ENCODE measurements around the gene TRIM24.
"Not testable (repeated sequence)": the region's sequence is repeated elsewhere in the genome, so short reads cannot be mapped to it uniquely, and the experiment has no call there.

The TRIM24 gene

DNA sequence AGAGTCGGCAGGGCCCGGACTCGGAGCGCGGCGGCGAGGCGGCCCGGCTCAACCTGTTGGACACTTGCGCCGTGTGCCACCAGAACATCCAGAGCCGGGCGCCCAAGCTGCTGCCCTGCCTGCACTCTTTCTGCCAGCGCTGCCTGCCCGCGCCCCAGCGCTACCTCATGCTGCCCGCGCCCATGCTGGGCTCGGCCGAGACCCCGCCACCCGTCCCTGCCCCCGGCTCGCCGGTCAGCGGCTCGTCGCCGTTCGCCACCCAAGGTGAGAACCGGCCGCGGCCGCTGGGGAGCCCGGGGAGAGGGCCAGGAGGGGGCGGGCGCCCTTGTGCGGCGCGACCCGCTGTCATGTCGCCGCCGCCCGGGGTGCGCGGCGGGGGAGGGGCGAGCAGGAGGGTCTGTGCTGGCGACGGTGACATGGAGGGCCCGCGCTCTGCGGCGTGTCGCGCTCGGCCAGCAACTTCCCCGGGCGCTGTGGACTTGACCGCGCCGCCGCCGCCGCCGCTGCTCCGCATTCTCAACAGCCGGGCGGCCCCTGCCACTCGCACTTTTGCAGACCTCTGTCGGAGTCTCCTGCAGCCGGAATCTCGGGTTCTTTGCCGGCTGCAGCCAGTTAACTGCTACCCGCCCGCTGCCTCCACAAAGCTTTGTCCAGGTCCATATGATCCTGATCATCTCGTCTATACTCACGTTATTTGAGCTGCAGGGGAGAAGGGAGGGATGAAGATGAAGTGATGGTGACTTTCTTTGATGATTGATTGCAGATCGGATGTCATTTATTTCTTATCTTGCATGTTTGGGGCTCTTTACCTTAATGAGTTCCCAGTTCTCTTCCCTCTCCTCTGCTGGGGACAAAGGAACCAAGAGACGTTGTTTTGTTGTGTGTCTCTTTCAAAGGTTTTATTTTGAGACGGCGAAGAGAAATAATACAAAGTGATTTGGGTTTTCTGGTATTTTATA is 869 bp downstream of the TRIM24 start:
- DNase-seq, result peak; percentile 24

DNA sequence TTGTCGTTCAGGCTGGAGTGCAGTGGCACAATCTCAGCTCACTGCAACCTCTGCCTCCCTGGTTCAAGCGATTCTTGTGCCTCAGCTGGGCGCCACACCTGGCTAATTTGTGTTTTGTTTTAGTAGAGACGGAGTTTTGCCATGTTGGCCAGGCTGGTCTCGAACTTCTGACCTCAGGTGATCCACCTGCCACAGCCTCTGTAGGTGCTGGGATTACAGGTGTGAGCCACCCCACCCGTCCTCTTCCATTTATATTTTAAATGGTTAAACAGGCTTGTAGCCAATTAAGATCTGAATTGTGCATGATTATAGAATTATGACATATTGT is 3.2 kb downstream of the TRIM24 start:
- DNase-seq, result not testable (repeated sequence)

DNA sequence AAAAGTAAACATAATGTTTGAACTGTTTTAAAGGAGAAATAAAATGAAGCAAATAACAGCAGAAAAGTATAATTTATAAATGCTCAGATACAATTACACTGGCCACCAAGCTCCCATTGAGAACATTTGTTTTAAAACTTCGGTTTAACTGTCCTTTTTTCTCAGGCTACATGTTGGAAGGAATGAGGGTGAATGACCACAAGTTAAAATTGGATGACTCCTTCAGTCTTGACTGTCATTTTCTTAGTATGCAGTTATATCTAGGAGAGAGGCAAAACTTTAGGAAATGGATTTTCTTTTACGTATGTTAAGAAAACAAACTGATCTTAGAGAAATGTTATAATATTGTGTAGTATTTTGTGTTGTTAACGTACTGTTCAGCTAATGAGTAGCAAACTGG is 5.0 kb downstream of the TRIM24 start:
- DNase-seq, result no peak

DNA sequence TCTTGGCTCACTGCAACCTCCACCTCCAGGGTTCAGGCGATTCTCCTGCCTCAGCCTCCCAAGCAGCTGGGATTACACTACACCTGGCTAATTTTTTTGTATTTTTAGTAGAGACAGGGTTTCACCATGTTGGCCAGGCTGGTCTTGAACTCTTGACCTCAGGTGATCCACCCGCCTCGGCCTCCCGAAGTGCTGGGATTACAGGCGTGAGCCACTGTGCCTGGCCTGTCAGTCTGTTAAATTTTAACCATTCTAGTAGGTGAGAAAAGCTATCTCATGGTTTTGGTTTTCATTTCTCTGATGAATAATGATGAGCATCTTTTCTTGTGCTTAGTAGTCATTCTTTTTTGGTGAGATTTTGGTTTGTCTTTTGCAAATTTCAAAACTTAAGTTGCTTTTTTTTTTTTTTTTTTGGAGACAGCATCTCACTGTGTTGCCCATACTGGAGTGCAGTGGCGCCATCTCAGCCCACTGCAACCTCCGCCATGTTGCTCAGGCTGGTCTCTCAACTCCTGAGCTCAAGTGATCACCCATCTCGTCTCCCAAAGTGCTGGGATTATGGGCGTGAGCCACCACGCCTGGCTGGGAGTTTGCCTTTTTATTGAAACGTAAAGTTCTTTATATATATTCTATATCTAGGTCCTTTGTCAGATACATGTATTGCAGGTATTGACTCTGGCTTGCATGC is 6.2 kb downstream of the TRIM24 start:
- not testable (repeated sequence) for DNase-seq

DNA sequence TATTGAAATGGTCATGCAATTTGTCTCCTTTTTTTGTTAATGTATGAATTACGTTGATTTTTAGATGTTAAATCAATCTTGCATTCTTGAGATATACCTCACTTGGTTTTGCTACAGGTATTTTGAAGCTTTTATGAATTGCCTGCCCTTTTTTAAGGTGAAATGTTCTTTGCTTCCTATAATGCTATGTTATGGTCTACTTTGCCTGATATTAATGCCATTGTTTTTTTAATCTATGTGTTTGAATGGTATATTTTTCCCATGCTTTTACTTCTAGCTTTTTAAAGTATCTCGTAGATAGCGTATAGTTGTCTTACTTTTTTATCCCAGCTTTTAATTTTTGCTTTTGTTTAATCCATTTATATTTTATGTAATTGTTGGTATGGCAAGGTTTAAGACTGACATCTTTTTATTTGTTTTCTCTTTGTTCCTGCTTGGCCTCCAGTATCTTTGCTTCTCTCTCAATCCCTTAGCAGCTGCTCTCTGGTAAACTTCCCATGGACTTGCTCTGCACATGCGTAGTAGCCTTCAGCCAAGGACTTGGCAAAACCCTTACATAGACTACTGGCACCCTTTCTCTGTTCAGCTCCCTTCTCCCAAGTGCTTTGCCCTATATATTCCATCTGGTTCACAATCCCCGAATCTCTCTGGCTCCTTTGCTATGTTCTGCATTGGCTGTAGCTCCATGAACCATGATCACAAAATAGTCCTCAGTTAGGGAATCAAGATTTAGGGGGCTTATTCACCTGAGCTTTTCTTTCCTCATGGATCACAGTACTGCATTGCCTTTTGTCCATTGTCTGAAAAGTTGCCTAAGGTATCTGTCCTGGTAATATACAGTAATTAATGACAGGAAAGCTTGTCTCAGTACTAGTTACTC is 8.4 kb downstream of the TRIM24 start:
- DNase-seq, result no peak

DNA sequence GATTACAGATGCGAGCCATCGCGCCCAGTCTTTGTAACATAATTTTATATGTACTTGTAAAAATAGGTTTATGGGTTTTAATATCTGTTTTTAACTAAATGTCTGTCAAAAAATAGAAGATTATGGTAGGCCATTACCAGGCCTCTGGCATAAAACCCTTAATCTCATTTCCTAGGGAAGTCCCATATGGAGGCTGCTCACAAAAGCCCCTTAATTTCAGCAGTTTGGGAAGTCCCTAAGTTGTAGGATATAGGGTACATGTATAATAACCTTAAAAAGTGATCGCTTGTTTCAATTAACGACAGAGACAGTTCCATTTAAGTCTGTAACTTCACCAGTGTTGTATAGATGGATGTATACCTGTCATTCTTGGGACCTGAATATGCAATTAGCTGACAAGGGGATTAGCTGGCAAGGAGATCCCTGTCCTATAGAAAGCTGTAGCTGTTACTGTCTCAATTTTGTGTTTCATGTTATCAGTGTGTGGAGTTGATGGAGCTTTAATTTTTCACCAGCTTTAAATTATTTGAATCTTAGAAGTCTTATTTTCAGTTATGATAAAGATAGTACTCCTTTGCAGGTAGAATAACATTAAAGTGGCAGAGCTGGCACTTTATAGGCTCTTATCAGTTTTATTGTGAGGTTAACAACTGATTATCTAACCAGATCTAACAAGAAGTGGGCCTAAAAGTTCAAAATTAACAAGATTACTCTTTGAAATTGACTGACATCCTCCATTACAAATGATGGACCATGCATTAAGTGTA is 10.5 kb downstream of the TRIM24 start:
- no peak for DNase-seq

DNA sequence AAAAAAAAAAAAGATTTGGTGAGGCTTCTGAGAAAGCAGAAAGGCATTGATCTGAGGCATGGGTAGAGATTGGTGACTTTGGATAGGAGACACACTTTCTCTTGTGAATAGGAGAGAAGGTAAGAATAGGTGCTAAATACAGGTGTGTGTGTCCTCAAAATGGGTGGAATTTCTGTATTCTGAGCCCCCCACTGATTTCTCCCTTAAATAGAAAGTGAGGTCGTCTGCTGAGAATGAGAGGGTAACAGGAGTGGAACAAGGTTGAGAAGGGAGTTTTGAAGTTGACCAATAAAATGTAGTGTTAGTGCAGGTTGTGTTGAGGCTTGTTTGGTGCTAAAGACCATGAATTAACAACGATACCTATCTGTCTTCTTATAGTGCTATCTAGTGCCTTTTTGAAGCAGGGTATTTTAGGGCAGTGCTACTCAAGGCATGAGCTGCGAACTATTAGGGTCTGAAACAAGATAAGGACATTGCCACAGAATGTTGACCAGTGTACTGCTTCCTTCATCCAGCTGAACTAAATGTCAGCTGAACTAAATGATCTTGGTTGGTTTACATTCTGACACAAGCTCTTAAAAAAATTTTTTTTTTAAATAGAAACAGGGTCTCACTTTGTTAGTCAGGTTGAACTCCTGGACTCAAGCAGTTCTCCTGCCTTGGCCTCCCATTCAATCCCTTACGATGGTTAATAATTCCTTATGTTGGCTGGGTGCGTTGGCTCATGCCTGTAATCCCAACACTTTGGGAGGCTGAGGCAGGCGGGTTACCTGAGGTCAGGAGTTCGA is 12.4 kb downstream of the TRIM24 start:
- DNase-seq, result no peak

DNA sequence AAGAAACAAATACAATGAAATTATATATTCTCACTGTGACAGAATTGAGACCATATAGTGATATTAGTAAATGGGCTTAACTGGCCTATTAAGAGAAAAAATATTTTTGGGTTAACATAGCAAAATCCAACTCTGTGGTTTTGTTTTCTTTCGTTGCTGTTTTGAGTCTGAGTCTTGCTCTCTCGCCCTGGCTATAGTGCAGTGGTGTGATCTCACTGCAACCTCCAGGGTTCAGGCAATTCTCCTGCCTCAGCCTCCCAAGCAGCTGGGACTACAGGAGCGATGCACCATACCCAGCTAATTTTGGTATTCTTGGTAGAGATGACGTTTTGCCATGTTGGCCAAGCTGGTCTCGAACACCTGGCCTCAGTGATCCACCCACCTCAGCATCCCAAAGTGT is 15.3 kb downstream of the TRIM24 start:
- DNase-seq, result no peak

DNA sequence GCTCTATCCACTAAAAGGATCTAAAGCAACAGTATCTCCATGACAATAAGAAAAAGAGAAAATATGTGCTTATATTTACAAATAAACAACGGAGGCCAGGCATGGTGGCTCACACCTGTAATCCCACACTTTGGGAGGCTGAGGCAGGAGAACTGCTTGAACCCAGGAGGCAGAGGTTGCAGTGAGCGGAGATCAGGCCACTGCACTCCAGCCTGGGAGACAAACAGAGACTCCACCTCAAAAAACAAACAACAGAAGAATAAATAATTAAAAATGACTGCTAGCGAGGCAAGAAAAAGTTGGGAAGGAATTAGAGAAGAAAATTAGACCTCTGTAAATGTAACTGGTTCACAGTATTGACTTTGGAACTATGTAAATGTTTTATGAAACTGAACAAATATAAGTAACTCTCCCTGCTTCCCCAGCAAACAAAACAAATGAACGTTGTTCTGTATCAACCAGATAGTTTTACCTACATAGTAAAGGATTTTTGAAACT is 17.1 kb downstream of the TRIM24 start:
- DNase-seq, result no peak

DNA sequence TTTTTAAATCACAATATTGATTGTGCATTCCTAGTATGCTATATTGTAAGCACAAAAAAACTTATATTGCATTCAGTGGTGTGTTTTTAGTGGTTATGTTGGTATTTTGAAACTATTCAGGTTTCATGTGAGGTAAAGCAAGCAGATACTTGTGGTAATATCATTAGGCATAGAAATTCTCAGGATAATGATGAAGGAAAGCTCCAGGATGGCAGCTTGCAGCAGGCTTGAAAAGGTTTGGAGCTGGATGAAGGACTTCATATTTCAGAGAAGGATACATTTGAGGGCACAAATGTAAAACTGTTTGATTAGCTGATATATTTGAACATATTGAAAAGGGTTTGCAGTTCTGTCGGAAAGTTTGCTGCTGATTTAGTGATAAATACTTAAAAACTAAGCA is 17.5 kb downstream of the TRIM24 start:
- no peak for DNase-seq

DNA sequence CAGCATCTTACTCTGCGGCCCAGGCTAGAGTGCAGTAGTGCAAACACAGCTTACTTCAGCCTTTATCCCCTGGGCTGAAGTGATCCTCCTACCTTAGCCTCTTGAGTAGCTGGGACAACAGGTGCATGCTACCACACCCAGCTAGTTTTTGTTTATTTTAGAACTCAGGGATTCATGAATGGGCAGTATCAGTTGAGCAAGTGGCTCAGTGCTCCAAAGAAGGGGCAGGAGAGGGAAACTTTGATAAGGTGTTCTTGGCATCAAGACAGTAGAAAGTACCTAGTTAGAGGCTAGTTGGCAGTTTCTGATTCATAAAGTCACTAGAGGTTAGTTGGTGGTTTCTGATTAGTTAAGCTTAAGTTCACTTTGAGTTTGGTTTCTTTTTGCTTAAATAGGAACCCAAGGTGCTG is 18.4 kb downstream of the TRIM24 start:
- no peak for DNase-seq

DNA sequence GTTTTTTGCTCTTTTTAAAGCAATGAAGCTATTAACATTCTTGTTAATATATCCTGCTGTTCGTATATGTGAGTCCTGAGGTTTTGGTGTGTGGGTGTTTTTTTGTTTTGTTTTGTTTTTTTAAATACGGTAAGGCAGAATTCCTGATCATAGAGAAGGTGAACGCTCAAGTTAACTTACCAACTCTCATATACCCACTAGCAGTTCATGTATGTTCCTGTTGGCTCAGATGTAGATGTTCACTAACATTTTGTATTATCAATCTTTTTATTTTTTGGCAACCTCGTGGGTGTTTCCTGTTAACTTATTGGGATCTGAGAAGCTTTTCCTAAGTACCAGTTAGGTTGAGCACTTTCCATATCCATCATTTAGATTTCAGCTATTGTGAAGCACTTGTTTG is 20.5 kb downstream of the TRIM24 start:
- DNase-seq, result no peak

DNA sequence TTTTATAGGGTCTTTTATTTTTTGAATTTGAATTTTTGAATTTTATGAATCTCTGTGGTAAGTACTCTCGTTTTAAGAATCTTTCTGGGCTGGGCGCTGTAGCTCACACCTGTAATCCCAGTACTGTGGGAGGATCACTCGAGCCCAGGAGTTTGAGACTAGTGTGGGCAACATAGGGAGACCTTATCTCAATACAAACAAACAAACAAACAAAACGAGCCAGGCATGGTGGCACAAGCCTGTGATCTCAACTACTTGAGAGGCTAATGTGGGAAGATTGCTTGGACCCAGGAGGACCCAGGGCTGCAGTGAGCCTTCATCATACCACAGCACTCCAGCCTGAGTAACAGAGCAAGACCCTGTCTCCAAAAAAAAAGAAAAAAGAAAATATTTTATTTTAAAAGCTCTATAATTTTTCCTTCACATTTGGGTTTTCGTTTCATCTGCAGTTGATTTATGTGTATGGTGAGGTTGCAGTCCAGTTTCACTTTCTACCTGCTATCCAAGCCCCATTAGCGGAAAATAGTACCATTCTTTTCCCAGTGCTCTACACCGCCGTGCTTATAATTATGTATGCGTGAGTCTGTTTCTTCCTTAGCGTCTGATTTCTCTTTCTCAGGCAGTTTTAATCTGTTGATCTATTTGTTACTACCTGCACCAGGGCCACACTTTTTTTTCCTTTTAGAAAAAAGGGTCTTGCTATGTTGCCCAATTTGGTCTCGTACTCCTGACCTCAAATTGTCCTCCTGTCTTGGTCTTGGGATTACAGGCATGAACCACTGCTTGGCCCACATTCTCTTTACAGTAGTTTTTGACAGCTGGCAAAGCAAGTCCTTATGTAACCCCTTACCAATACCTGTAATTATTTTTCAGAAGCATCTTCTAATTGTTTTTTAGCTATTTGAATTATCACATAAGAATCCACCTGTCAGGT is 21.7 kb downstream of the TRIM24 start:
- no peak for DNase-seq

DNA sequence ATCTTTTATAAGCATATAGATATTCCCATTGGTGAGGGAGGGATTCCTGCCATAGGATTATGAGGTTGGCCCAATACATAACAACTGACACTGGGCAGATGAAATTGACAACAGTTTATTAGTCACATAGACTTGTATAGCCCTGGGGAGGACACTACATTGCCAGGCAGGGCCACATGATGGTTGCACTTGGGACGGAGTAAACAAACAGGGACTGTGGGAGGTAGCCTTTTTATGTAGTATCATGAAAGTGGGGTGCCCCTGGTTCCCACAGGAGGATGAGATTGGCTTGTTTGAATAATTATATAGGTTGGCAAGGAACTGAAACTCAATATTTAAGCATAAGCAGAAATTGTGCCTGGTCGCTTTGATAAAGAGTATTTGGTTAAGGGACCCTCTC is 23.5 kb downstream of the TRIM24 start:
- no peak for DNase-seq

DNA sequence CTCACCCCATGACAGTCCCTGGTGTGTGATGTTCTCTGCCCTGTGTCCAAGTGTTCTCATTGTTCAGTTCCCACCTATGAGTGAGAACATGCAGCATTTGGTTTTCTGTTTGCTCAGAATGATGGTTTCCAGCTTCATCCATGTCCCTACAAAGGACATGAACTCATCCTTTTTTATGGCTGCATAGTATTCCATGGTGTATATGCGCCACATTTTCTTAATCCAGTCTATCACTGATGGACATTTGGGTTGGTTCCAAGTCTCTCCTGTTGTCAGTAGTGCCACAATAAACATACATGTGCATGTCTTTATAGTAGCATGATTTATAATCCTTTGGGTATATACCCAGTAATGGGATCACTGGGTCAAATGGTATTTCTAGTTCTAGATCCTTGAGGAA is 25.4 kb downstream of the TRIM24 start:
- not testable (repeated sequence) for DNase-seq

DNA sequence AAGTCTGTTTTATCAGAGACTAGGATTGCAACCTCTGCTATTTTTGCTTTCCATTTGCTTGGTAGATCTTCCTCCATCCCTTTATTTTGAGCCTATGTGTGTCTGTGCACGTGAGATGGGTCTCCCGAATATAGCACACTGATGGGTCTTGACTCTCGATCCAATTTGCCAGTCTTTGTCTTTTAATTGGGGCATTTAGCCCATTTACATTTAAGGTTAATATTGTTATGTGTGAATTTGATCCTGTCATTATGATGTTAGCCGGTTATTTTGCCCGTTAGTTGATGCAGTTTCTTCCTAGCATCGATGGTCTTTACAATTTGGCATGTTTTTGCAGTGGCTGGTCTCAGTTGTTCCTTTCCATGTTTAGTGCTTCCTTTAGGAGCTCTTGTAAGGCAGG is 29.1 kb downstream of the TRIM24 start:
- DNase-seq, result not testable (repeated sequence)

DNA sequence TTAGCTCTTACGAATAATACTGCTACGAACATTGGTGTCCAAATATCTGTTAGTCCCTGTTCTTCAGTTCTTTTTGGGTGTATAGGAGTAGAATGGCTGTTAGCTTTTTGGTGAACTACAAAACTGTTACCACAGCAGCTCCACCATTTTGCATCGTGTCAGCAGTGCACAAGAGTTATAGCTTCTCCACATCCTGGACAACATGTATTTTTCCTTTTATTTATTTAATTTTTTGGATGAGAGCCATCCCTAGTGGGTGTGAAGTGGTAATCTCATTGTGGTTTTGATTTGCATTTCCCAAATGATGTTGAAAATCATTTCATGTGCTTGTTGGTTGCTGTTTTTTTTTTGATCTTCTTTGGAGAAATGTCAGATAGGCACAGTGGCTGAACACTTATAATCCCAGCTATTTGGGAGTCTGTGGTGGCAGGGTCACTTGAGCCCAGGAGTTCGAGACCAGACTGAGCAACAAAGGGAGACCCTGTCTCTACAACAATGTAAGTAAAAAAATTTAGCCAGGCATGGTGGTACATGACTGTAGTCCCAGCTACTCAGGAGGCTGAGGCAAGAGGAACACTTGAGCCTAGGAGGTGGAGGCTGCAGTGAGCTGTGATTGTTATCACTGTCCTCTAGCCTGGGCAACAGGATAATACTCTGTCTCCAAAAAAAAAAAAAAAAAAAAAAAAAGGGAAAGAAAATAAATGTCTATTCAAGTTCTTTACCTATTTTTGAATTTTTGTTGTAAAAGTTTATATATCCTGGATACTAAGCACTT is 31.7 kb downstream of the TRIM24 start:
- DNase-seq, result no peak

DNA sequence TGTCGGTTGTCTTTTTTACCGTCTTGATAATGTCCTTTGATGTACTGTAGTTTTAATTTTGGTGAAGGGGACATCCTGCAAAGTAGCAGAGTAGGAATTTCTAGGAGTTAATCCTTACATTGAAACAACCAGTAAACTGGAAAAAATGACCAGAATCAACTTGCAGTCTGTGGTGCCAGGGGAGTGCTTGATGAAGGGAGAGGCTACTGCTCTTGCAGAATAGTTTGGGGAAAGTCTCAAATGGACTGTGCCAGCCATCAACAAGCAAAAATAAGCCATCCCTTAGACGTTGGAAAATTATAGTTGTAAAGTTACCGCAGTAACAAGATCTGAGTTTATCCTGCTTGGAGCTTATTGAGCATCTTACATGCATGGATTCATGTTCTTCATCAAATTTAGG is 32.4 kb downstream of the TRIM24 start:
- no peak for DNase-seq

DNA sequence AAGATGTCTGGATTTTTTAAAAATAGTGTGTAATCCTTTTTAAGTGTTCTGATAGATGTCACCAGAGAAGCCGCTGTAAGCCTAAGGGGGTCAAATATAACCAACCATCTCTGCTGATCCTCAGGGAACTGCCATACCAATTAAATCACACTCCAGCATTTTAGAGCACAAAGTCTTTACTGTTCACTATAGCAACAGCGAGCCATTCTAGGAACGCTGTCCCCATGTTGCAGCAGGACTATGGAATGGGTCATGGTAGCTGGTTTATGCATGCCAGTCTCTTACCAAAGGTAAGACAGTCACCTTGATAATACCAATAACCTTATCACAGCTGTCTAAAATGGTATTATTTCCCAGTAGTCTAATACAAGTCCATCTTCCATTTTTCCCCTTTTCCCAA is 33.5 kb downstream of the TRIM24 start:
- DNase-seq, result no peak

DNA sequence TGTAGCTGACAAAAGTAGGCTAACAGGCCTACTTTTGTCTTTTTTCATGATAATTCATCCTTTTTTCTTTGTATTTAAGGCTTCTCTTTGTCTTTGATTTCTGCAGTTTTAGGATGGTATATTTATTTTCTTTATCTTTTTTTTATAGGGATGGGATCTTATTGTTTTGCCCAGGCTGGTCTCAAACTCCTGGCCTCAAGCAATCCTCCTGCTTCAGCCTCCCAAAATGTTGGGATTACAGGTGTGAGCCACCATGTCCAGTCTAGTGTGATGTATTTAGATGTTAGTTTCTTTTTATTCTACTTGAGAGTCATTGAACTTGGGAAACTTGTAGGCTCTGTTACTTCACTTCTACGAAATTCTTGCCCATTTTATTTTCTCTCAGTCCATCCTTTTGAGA is 35.4 kb downstream of the TRIM24 start:
- DNase-seq, result no peak
